Activated T-cell treated with anti-CD3 and anti-CD28 coated beads, Interleukin-2, amount 50 U/mL, for 24 hours (primary cell): Measurements from ENCODE around the gene PCMTD2.

Experiments used
- DNase-seq: peaks from one replicate; pipeline ENCODE4 v3.0.0-alpha.2; 2020
- H3K27ac Mint-ChIP-seq: 2 replicates; pipeline ENCODE4 v1.8.0; 2020; ENCODE audit warnings: mild to moderate bottlenecking, mixed read lengths
- H3K27me3 Mint-ChIP-seq: 2 replicates; pipeline ENCODE4 v1.8.0; 2020; ENCODE audit warnings: mixed read lengths
- H3K36me3 Mint-ChIP-seq: 2 replicates; pipeline ENCODE4 v1.8.0; 2020; ENCODE audit warnings: low read depth, mixed read lengths
- H3K4me1 Mint-ChIP-seq: 2 replicates; pipeline ENCODE4 v1.8.0; 2020; ENCODE audit warnings: low read depth, mixed read lengths
- H3K4me3 Mint-ChIP-seq: 2 replicates; pipeline ENCODE4 v1.8.0; 2020; ENCODE audit warnings: mild to moderate bottlenecking, moderate library complexity, mixed read lengths
- H3K9me3 Mint-ChIP-seq: 2 replicates; pipeline ENCODE4 v1.8.0; 2020; ENCODE audit warnings: mixed read lengths

The PCMTD2 gene

DNA sequence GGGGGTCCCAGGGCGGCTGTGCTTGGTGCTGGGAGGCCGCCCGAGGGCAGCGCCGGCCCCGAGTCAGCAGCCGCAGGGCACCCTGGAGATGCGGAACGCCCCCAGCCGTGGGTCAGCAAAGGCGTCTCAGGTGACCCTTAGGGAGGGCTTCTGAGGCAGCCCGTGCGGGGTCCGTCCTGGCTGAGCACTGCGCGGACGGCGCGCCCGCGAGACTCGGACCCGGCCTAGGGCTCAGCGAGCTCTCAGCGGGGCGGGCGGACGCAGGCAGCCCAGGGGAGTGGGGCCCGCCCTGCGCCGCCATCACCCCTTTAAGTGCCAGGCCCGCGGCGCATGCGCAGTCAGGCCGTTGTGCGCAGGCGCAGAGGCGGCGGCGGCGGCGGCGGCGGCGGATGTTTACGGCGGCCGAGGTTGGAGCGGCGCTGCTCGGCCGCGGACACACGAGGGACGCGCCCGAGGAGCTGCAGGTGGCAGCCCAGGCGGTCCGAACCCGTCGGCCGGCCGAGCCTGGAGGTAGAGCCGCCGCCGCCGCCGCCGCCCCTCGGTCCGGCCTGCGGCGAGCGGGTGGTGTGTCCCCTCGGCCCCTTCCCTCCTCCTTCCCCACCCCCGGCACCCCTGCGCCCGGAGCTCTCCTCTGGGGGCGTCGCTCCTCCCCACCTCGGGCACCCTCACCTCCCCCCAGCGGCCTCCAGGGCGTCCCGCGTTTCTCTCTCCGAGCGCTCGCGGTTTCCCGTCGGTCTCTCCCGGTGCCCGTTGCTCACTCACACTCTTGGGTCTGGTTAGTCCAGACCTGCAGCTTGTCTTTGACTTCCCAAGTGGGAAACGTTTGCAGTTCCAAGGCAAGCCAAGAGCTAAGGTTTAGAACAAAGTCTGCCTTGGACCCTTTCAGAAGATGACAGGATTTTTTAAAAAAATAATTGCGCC is at the start of gene PCMTD2:
Gene PCMTD2 (plus strand): TSS at position 388 of the 921 bp plus-strand sequence. CDS start 4,218 bp downstream, outside the sequence.
- peak; percentile 92 for DNase-seq
- Mint-ChIP-seq H3K4me1 (peaks cover 48% of the 10 kb centered on the region), H3K27ac (peak within 1 kb of the TSS; percentile 93), H3K27me3 (peaks cover 5% of the 10 kb centered on the region), H3K9me3 (no peaks in the 10 kb centered on the region), H3K4me3 (peak within 1 kb of the TSS; percentile 83), H3K36me3 (peaks cover 14% of the 10 kb centered on the region)

DNA sequence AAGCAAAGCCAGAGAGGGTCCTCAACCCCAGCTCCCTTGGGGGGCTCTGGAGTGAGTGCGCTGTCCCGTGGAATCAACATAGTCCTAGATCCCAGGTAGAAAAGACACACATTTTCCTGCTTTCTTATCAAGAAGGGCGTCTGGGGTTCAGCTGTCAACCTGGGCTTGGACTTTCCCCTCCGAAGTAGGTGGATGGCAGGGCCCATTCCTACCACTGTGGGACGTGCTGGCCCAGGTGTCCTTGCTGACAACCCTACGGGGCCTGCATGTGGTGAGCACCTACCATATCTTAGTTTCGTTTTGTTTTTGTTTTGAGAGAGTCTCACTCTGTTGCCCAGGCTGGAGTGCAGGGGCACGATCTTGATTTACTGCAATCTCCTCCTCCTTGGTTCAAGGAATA is 48.9 kb upstream of the PCMTD2 start:
- no peak overlapping the region for H3K4me3 Mint-ChIP-seq
- H3K27ac Mint-ChIP-seq = no peak overlapping the region
- no peaks in the 10 kb centered on the region for H3K4me1 Mint-ChIP-seq
- no peaks in the 10 kb centered on the region for H3K36me3 Mint-ChIP-seq
- no peaks in the 10 kb centered on the region for H3K27me3 Mint-ChIP-seq
- H3K9me3 Mint-ChIP-seq = no peaks in the 10 kb centered on the region
- DNase-seq = no peak

DNA sequence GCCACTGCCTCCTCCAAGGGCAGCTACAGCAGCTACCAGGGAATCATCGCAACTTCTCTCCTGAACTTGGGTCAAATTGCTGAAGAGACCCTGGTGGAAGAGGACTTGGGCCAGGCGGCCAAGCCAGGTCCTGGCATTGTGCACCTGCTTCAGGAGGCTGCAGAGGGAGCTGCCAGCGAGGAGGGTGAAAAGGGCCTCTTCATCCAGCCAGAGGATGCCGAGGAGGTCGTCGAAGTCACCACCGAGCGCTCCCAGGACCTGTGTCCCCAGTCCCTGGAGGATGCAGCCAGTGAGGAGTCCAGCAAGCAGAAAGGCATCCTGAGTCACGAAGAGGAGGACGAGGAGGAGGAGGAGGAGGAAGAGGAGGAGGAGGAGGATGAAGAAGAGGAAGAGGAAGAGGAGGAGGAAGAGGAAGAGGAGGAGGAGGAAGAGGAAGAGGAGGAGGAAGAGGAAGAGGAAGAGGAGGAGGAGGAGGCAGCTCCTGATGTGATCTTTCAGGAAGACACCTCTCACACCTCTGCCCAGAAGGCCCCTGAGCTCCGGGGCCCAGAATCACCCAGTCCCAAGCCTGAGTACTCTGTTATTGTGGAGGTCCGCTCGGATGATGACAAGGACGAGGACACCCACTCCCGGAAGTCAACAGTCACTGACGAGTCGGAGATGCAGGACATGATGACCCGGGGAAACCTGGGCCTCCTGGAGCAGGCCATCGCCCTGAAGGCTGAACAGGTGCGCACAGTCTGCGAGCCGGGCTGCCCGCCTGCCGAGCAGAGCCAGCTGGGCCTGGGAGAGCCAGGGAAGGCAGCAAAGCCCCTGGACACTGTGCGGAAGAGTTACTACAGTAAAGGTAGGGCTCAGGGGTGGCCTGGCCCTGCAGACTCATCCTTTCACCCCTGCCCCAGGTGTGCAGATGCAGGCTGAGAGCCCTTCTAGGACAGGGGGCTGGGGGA is 47.6 kb upstream of the PCMTD2 start:
- Mint-ChIP-seq H3K27me3 (no peaks in the 10 kb centered on the region), H3K36me3 (no peaks in the 10 kb centered on the region), H3K4me1 (no peaks in the 10 kb centered on the region), H3K27ac (no peak overlapping the region), H3K9me3 (no peaks in the 10 kb centered on the region), H3K4me3 (no peak overlapping the region)
- DNase-seq = no peak

DNA sequence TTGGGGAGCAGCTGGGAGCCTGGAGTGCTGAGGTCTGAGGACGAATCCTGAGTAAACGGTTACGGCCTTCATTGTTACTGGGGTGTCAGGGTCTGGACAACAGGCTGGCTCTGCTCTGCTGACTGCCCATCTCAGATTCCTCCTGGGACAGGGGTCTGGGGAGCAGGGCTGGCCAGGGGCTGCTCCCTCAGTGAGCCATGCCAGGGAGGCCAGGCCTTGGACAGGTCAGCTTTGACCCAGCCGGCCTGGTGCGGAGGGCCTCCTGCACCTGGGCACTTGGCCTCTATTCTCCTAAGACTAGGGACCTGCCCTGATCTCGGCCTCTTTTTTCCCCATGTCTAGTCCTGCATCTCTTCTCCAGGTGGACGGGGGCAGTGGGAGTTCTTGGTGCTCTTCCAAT is 46.4 kb upstream of the PCMTD2 start:
- H3K27ac Mint-ChIP-seq = no peak overlapping the region
- no peaks in the 10 kb centered on the region for H3K4me1 Mint-ChIP-seq
- H3K27me3 Mint-ChIP-seq = no peaks in the 10 kb centered on the region

DNA sequence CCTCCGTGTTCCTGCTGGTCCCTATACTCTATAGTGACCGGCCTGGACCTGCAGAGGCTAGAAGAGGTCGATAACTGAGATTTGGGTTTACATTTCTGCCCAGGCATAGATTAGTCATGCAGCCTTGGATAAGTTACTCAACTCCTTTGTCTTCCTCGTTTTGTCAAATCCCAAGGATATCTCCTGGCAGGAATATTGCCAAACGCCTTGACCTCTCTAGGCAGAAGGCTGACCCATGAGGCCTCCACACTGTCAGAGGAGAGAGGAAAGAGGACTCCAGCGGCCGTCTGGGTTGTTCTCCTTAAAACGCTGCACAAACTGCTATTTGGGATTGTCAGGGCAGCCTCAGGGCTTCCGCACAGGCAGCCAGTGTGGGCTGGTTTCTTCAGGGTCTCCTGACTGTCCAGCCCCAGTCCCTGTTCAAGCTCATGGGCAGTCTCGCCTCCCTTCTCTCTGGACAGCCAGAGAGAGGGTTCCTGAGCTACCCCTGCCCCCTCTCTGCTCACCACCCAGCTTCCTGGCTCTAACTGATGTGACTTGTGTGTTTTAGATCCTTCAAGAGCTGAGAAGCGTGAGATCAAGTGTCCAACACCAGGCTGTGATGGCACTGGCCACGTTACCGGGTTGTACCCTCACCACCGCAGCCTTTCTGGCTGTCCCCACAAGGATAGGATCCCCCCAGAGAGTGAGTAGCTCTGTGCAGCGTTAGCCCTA is 44.7 kb upstream of the PCMTD2 start:
- no peaks in the 10 kb centered on the region for H3K36me3 Mint-ChIP-seq
- no peak overlapping the region for H3K27ac Mint-ChIP-seq
- H3K4me3 Mint-ChIP-seq = no peak overlapping the region
- no peaks in the 10 kb centered on the region for H3K9me3 Mint-ChIP-seq
- peaks cover 10% of the 10 kb centered on the region for H3K4me1 Mint-ChIP-seq
- DNase-seq = no peak
- no peaks in the 10 kb centered on the region for H3K27me3 Mint-ChIP-seq

More for the DNA sequence above, 46.4 kb upstream of the PCMTD2 start:
- Mint-ChIP-seq H3K4me3 (no peak overlapping the region), H3K36me3 (no peaks in the 10 kb centered on the region), H3K9me3 (no peaks in the 10 kb centered on the region)
- no peak for DNase-seq

DNA sequence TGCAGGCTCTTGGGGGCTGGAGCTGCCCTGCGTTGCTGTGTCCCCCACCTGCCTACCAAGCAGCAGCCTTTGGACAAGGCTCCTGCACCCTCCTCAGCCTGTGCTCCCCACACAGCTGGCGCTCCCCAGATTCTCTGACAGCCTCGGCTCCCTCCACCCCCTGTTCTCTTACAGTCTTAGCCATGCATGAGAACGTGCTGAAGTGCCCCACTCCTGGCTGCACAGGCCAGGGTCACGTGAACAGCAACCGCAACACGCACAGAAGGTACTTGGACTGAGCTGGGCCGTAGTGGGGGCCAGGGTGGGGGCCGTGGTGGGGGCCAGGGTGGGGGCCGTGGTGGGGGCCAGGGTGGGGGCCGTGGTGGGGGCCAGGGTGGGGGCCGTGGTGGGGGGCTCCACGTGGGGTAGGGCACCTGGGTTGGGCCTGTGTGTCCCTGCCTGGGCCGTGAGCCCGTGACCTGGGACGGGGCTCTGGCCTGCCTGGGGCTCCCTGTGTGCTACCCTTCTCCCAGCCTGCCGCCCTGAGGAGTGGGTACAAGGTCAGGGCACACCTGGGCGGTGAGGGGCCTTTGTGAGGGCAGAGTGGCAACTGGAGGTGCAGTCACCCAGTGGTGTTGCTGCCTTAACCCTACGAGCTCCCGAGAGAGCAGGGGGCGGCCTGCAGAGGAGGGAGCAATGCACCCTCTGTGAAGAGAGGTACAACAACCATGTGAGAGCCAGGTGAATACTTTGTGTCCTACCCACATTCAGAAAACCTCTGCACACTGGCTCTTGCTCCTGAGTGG is 43.5 kb upstream of the PCMTD2 start:
- Mint-ChIP-seq H3K4me1 (peaks cover 10% of the 10 kb centered on the region), H3K27me3 (no peaks in the 10 kb centered on the region), H3K4me3 (no peak overlapping the region), H3K27ac (no peak overlapping the region), H3K9me3 (no peaks in the 10 kb centered on the region), H3K36me3 (no peaks in the 10 kb centered on the region)
- DNase-seq = no peak

DNA sequence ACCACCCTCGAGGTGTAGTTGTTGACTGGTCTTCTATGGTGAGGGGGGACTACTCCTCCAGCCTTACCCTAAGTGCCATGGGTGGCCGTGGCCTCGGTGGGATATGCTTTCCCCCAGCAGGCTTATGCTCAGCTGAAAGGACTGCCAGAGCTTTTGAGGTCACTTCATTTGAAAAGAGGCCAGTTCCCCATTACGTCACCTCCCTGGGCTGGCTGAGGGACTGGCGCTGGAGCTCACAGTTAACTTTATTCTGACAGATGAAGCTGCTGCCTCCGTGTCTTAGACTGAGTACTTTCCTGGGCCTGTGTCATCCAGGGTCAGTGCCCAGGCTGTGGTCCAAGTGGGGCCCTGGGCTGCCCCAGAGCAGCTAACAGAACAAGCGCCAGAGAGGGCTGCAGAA is 42.8 kb upstream of the PCMTD2 start:
- Mint-ChIP-seq H3K36me3 (no peaks in the 10 kb centered on the region), H3K4me3 (no peak overlapping the region), H3K4me1 (peaks cover 10% of the 10 kb centered on the region), H3K9me3 (no peaks in the 10 kb centered on the region), H3K27me3 (no peaks in the 10 kb centered on the region), H3K27ac (no peak overlapping the region)
- DNase-seq = no peak

DNA sequence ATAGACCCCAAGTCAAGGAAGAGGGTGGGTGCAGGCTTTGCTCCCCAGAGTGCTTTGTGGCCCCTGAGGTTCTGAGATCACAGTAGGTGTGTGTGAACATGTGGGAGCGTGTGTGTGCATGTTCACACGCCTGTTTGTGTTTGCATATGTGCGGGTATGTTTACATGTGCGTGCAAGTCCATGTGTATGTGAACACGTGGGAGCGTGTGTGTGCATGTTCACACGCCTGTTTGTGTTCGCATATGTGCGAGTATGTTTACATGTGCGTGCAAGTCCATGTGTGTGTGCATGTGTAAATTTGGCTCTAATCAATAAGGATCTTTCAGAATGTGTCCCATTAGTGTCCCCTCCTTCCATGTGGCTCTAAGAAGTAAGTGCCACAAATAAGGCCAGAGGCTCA is 41.4 kb upstream of the PCMTD2 start:
- Mint-ChIP-seq H3K9me3 (no peaks in the 10 kb centered on the region), H3K27me3 (no peaks in the 10 kb centered on the region), H3K27ac (no peak overlapping the region), H3K4me3 (no peak overlapping the region), H3K36me3 (no peaks in the 10 kb centered on the region), H3K4me1 (peaks cover 10% of the 10 kb centered on the region)
- DNase-seq = no peak

DNA sequence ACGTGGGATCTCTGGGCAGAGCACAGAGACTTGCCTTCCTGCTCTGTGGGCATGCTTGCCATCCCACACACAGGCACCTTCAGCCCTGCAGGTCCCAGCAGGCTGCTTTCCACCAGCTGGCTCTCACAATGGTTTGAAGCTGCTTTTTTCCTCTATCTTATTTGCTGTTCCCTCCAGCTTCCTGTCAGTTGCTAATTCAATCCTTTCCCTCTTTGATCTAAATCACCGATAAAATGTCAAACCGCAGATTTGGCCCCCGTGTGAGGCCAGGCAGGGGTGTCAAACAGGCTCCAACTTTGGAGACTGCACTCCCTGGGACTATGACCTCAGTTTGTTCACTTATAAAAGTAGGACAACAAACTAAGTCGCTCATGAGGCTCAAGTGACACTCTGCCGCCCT is 40.6 kb upstream of the PCMTD2 start:
- Mint-ChIP-seq H3K4me1 (peaks cover 10% of the 10 kb centered on the region), H3K36me3 (no peaks in the 10 kb centered on the region), H3K27ac (no peak overlapping the region), H3K27me3 (no peaks in the 10 kb centered on the region), H3K4me3 (no peak overlapping the region), H3K9me3 (no peaks in the 10 kb centered on the region)
- DNase-seq = no peak

DNA sequence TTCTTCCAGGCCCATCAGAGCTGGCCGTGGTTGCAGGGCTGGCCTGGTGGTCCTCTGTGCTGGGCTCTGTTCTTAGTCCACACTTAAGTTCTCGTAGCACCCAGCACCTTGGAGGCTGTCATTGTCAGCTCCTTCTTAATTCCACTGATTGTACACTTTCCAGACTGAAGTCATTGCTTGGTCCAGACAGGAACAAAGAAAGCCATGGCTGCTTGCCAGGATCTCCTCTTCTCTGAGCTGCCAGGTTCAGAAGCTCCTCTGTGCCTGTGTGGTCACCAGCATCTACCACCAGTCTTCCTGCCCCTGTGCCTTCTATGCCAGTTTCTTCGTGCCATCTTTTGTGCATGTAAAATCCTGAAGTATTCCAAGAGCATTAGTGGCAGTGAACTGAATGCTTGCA is 39.5 kb upstream of the PCMTD2 start:
- Mint-ChIP-seq H3K27me3 (no peaks in the 10 kb centered on the region), H3K27ac (no peak overlapping the region), H3K4me3 (no peak overlapping the region), H3K9me3 (no peaks in the 10 kb centered on the region), H3K4me1 (peaks cover 10% of the 10 kb centered on the region), H3K36me3 (no peaks in the 10 kb centered on the region)
- DNase-seq = no peak

DNA sequence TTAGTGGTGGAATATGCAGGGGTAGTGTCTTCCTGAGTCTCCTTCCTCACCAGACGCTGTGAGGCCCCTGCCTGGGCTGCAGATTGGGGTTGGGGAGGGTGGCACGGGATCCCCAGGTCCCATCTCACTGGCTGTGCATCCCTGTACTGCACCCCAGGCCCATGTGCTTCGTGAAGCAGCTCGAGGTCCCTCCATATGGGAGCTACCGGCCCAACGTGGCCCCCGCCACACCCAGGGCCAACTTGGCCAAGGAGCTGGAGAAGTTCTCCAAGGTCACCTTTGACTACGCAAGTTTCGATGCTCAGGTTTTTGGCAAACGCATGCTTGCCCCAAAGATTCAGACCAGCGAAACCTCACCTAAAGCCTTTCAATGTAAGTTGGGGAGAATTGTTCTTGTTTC is 38.6 kb upstream of the PCMTD2 start:
- Mint-ChIP-seq H3K27me3 (no peaks in the 10 kb centered on the region), H3K27ac (no peak overlapping the region), H3K36me3 (no peaks in the 10 kb centered on the region), H3K9me3 (no peaks in the 10 kb centered on the region), H3K4me1 (peaks cover 10% of the 10 kb centered on the region), H3K4me3 (no peak overlapping the region)
- no peak for DNase-seq

DNA sequence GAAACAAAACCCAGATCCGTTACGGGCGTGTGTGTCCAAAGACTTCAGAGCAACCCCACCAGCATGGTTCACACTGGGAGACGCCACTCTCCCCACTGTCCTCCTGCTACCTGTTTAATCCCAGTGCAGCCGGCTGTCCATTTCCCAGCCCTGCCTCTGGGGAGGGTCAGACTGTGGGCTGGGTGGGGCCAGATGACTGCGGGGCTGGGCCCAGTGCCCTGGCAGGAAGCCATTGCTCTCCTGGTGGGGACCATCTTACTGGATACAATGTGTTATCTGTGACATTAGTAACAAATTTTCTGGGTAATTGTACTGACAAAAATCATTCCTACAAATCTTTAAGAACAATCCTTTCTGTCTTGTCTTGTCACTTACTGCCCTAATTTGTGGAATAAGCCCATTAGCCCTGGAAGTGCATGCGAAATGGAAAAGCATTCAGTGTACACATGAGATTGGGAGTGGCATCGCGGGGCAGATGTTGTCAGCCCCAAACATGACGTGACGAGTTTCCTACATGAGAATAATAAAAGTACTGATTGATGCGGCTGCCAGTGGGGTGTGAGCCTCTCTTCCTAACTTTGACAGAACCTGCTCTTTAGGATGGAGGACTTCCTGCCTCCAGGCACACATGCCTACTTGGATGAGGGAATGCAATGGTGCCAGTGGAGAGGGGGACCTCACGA is 37.9 kb upstream of the PCMTD2 start:
- no peaks in the 10 kb centered on the region for H3K9me3 Mint-ChIP-seq
- H3K27me3 Mint-ChIP-seq = no peaks in the 10 kb centered on the region
- DNase-seq = no peak
- H3K36me3 Mint-ChIP-seq = no peaks in the 10 kb centered on the region
- H3K27ac Mint-ChIP-seq = no peak overlapping the region
- peaks cover 10% of the 10 kb centered on the region for H3K4me1 Mint-ChIP-seq
- no peak overlapping the region for H3K4me3 Mint-ChIP-seq

DNA sequence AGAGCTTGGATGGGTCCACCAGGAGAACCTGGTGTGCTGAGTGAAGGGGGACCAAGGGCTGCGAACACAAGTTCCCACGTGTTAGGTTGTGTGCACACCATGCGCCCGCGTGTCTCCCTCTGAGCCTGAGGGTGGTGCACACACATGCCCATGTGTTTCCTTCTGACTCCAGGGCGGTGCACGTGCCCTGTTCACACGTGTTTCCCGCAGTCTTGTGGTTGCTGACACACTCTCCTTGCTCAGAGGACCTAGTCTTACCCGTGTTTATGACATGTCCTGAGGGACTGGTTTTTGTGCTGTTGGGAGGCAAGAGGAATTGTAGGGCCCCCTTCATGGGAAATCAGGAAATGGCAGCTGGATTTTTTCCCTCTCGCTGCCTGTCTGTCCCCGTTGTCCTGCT is 36.3 kb upstream of the PCMTD2 start:
- Mint-ChIP-seq H3K36me3 (no peaks in the 10 kb centered on the region), H3K27ac (no peak overlapping the region), H3K4me1 (peaks cover 13% of the 10 kb centered on the region), H3K27me3 (no peaks in the 10 kb centered on the region), H3K9me3 (no peaks in the 10 kb centered on the region), H3K4me3 (no peak overlapping the region)
- no peak for DNase-seq
